Suprapubic skin (tissue), 3 donors: ENCODE data around the gene TBXAS1.

Experiments used
- POLR2AphosphoS5 ChIP-seq, 3 donors: sonication (generic); formaldehyde crosslinking; IDR thresholded peaks; one replicate each; pipeline ENCODE4 v1.6.1; 2017; ENCODE audit warnings: antibody characterized with exemption in 3 of 3
- TF ChIP-seq, protein P1 (sequence below), 2 donors: fragments of 200-600 bp in 1 of 2; fragments of 450-650 bp in 1 of 2; sonication (generic) in 1 of 2; IDR thresholded peaks; one replicate each; pipeline ENCODE4 v1.5.1; 2016 to 2019; ENCODE audit warnings: antibody characterized with exemption in 2 of 2, mild to moderate bottlenecking in 1 of 2, moderate library complexity in 1 of 2

DNA sequence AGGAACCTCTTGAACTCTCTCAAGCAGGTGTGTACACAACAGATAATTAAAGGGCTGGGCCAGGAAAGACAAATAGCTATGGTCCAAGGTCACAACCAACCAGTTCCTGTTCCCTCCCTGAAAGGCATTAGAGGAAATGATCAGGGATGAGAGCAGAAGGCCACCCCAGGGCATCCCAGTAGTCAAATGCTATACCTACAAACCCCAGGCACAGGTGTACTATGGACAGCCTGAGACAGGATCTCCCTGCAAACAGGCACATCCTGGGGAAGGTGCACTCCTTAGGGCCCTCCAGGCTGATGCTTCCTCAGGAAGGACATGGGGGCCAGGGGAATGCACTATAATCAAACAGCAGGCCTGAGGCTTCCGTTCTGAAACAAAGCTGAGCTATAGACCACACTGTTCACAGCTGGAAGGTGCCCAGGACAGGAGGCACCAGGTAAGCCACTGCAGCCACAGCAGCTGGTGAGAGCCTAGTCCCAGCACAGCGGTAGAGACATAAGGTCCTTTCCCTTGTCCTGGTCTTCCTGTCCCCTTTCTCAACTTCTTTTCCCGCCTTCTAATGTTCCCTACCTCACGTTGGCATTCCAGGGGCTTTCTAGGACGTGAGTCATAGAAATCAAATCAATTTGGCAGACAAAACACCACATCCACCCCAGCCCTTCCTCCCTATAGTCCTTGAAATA, 220.4 kb downstream of the TBXAS1 start:
- TF ChIP-seq, protein P1, sequence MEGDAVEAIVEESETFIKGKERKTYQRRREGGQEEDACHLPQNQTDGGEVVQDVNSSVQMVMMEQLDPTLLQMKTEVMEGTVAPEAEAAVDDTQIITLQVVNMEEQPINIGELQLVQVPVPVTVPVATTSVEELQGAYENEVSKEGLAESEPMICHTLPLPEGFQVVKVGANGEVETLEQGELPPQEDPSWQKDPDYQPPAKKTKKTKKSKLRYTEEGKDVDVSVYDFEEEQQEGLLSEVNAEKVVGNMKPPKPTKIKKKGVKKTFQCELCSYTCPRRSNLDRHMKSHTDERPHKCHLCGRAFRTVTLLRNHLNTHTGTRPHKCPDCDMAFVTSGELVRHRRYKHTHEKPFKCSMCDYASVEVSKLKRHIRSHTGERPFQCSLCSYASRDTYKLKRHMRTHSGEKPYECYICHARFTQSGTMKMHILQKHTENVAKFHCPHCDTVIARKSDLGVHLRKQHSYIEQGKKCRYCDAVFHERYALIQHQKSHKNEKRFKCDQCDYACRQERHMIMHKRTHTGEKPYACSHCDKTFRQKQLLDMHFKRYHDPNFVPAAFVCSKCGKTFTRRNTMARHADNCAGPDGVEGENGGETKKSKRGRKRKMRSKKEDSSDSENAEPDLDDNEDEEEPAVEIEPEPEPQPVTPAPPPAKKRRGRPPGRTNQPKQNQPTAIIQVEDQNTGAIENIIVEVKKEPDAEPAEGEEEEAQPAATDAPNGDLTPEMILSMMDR (IDR thresholded peaks at IDR 0.05): no peak
- TF ChIP-seq POLR2AphosphoS5 (IDR thresholded peaks at IDR 0.05): no peak
